MV-4-11 (cell line): ENCODE results near the gene ELOB.
A peak's percentile ranks its signal among the peaks of the same experiment; 100 is the strongest.
"Not testable (repeated sequence)": the region's sequence is repeated elsewhere in the genome, so short reads cannot be mapped to it uniquely, and the experiment has no call there.

Experiments used
- DNase-seq: peaks from one replicate; lab custom pipeline; 2025; lab: John Stamatoyannopoulos, UW

ELOB gene

GRCh38 chr16:2748757-2749455, 28.2 kb downstream of the ELOB start:
- no peak for DNase-seq

DNA sequence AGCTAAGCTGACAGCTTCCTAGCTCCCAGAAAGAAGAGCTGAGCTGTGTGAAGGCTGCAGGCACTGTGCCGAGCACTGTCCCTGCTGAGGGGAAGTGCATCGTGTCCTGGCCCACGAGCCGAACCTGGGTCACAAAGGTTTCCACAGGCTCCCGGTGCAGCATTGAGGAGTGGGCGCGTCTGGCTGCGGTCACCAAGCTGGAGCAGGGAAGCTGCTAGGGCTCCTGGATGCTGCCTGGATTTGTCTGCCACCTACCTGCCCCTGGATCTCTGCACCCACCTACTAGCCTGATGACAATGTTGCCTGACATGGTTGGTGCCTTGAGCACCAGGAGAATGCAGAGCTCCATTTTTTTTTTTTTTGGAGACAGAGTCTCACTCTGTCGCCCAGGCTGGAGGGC, 31.1 kb downstream of the ELOB start:
- no peak for DNase-seq

DNA sequence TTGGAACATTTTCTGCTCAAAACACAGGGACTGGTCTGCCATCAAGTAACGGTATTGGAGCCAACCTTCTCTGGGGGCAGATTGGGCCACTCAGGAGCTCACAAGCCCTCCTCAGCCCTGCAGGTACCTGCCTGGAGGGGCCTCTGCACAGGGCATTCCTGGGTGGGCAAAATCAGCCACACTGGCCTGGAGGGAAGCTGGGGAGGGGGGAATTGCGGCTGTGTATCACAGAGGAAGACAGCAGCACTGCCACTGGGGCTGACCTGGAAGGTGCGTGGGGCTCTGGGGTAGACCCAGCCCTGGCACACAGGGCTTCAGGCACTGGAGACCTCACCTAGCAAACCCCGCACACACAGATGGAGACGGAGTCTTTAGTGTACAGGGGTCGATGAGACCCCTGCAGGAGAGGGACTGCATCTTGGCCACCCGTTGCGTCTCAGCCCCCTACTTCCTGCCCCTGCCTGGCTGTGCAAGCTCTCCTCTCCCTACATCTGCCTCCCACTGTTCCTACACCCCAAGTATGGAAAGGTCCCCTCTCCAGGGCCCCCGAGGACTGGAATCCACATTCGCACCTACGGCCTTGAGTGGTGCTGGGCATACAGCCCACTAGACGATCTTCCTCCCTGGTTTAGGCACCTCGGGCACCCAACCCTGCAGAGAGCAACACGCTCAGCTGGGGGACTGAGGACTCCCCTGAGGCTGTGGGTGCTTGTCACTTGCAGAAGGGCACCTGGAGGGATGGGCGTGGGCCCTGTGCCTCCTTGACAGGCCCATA, 31.8 kb downstream of the ELOB start:
- DNase-seq, result no peak

- DNase-seq, result no peak
Observed at GRCh38 chr16:2744711-2745110, 32.4 kb downstream of the ELOB start.

DNA sequence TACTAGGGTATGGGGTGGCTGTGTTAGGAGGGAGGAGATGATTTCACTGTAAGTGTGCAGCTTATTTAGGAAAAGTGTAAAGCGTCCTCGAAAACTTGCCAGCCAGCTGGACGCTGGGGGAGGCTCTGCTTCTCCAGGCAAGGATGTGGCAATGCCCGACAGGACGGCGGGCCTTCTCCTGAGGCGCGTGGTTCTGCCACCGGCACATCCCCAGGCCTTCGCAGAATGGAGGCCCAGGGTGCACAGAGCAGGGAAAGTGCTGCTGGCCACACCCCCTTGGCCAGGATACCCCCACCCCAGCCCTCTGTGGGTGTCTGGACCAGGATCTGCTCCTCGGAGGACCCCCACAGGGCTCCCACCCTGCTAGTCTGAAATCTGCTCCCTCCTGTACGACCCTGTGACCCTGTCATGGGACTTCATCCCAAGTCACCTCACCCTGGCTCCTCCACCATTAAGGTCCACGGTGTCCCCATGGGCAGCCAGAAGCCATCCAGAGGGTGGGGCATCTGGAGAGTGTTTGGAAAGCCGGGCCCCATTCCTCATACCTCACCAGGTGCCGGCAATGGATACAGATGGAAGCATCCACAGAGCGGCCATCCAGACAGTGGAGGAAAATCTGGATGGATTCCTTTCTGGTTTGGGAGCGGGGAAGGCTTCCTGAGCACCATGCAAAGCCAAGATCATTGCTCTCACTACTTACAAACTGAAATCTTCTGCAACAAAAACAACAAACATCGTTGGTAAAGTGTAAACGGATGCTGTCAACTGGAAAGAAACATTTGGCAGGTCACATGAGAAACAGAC, 33.9 kb downstream of the ELOB start:
- DNase-seq, result no peak

GRCh38 chr16:2742323-2743006, 34.6 kb downstream of the ELOB start:
- DNase-seq, result no peak

DNA sequence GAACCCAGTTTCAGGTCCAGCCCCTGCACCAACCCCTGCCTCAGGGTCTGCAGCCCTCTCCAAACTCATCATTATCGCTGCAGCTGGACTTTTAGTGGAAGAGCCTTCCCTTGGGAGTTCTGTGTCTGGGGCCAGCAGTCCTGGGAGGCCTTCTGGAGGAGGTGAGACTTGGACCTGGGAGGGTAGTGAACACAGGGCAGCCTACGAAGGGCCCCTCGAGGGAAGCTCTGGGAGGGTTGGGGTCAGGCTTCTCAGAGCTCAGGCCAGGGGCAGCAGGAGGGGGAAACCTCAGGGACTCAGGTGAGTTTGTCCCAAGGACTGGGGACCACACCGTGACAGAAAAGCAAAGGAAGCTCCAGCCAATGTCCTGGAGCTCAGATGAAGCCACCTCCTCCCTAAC, 35.9 kb downstream of the ELOB start:
- no peak for DNase-seq

GRCh38 chr16:2740476-2740875, 36.6 kb downstream of the ELOB start:
- DNase-seq, result no peak

DNA sequence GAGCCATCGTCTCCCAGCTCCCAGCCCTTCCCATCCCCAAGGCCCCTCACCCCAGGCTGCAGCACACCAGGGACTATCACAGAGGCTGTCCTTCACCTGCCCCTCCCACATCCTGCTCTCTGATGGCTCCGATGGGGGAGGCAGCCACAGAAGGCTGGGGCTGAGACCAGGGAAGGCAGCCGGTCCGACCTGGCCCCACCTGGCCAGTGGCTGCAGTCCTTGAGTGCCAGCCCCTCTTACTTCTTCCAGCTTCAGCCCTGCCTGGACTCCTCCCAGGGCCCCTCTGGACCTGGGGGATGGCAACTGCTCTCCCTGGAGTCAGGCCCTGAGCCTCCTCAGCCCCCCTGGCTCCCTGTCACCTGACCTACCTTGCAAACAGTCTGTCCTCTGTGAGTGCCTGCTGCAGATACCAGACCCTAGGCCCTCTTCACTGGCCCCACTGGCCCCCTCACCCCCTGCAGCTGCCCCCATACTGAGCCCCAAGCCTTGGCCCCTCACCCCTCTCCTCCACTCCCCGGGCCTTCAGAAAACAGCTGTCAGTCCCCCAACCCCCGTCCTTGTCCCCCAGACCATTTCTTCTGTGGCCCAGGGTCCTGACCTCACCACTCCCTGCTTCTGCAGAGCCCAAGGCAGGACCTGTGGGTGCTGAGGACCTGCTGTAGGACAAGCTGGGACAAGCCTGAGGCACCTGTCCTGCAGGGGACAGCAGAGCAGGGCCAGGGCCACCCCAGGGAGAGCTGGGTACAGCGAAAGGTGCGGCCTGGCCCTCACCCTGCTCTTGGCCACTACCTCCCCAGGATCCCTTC, 37.3 kb downstream of the ELOB start:
- no peak for DNase-seq

DNA sequence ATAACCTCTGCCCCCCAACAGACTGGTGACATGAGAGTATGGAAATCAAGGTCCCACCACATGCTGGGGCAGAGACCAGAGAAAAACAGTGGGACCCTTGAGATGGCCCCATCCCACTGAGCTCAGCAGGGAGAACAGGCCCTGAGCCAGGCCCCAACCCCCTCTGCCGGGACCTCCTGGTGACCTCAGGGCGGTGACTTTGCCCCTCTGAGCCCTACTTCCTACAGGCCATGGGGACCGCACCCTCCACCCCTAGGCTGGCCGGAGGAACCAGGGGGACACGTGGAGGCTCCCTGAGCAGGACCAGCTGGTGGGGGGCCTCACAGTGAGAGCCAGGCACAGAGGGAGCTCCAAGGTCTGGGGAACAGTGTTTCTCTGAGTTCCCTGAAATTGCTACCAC, 38.5 kb downstream of the ELOB start:
- DNase-seq, result no peak

GRCh38 chr16:2737895-2738418, 39.1 kb downstream of the ELOB start:
- DNase-seq, result no peak

DNA sequence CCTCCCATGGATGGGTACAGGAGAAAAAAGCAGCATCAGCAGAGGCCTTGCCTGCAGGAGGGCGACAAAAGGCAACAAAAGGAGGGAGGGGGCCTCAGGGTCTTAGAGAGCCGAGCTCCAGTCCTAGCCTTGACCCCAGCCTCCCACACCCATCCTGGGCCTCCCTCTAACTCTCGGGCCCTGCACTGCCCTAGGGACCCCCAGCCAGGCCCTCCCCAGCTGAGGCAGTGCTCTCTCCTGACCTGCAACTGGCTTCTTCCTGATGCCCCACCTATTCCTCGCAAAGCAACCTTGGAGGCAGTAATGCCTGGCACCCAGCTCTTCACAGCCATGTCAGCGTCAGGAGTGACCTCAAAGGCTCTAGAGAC, 39.9 kb downstream of the ELOB start:
- no peak for DNase-seq

GRCh38 chr16:2736476-2737237, 40.4 kb downstream of the ELOB start:
- no peak for DNase-seq

DNA sequence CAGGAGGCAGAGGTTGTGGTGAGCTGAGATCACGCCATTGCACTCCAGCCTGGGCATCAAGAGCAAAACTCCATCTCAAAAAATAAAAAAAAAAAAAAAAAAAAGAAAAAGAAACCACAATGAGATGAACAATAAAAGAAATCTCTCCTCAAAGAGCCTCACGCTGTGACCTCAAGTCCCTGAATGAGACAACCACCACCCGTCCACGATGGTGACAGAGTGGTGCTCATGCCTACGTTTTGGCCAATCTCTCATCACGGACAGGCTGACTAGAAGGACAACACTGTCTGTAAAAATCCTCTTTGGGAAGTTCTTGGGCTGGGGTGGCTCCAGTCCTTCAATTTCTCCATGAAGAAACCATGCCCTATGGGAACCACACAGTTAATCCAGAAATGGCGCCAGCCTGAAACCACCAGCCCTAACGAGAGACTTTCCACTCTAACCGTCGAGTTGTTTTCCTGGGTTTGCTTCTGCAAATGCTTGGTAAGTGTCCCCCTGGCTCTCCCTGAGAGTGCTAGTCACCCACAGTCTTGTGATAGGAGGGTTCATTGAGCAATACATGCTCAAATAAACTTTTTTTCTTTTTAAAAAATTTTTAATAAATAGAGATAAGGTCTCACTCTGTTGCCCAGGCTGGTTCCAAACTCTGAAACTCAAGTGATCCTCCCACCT, 42.1 kb downstream of the ELOB start:
- peak; percentile 89 for DNase-seq

- DNase-seq, result no peak
Observed at GRCh38 chr16:2728034-2728433, 49.0 kb downstream of the ELOB start.

- DNase-seq, result no peak
Observed at GRCh38 chr16:2726923-2727322, 50.2 kb downstream of the ELOB start.

DNA sequence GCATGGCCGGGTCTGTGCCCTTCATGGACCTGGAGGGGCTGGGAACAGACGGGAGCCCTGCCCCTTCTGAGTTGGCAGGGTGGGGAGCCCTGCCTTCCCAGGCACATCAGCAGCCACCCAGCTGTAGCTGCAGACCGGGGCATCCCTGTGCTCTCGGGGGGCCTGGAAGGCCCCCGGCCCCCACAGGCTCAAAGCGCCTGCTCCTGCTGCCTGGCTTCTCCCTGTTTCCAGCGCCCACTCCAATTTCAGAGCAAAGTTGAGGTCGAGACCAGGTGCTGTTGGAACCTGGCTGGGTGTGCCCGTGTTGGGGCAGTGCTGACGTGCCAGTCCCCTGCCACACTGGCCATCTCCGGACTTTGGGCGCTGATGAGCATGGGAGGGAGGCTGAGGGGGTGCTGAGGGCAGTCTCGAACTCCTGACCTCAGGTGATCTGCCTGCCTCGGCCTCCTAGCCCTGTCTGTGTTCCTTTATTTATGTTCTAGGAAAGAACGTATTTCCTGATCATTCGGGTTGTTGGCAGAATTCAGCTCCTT, 52.2 kb downstream of the ELOB start:
- no peak for DNase-seq

DNA sequence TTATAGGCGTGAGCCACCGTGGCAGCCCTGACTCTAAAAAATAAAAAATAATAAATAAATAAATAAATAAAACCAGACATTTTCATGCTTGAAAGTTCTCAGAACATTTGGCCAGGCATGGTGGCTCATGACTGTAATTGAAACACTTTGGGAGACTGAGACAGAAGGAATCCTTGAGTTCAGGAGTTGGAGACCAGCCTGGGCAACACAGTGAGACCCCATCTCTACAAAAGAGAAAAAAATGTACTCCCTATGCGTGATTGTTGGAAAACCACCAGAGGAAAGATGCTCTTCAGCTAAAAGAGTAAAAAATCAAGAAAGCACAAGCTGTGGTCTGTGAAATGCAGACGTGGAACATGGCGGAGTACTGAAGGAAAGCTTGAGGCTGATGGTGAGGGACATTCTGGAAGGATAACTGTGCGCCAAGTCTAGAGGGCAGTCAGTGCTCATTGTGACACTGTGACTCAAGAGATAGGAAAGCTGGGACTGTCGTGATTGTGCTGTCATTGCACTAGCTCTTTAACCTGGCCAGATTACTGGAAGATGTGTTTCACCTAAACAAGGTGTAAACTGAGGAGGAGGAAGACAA, 52.9 kb downstream of the ELOB start:
- DNase-seq, result no peak

DNA sequence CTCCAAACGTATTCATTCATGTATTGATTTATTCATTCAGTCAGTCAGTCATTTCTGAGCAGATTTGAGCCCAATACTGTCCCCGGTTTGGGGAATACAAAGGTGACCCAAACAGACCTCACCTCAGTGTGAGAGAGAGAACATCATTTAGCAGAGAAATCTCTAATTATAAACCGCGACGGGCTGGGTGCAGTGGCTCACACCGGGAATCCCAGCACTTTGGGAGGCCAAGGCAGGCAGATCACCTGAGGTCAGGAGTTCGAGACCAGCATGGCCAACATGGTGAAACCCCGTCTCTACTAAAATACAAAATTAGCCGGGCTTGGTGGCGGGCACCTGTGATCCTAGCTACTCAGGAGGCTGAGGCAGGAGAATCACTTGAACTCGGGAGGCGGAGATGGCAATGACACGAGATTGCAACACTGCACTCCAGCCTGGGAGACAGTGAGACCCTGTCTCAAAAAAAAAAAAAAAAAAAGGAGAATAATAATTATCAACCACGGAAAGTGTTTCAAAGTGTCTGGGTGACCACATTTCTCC, 55.4 kb downstream of the ELOB start:
- not testable (repeated sequence) for DNase-seq
